CD1c-positive myeloid dendritic cell (primary cell): ENCODE results near the gene POU3F2.

Experiments
- DNase-seq: peaks from one replicate; pipeline ENCODE4 v3.0.0-alpha.2; 2016; ENCODE audit errors: extremely low spot score

Gene POU3F2

GRCh38 chr6:98844244-98845210, 10.2 kb downstream of the POU3F2 start:
- no peak for DNase-seq

- peak; percentile 73 for DNase-seq
Measured at GRCh38 chr6:98845211-98846020, 11.0 kb downstream of the POU3F2 start.

- no peak for DNase-seq
Measured at GRCh38 chr6:98846021-98846380, 11.6 kb downstream of the POU3F2 start.

- DNase-seq, result no peak
Measured at GRCh38 chr6:98847416-98847778, 13.0 kb downstream of the POU3F2 start.

DNA sequence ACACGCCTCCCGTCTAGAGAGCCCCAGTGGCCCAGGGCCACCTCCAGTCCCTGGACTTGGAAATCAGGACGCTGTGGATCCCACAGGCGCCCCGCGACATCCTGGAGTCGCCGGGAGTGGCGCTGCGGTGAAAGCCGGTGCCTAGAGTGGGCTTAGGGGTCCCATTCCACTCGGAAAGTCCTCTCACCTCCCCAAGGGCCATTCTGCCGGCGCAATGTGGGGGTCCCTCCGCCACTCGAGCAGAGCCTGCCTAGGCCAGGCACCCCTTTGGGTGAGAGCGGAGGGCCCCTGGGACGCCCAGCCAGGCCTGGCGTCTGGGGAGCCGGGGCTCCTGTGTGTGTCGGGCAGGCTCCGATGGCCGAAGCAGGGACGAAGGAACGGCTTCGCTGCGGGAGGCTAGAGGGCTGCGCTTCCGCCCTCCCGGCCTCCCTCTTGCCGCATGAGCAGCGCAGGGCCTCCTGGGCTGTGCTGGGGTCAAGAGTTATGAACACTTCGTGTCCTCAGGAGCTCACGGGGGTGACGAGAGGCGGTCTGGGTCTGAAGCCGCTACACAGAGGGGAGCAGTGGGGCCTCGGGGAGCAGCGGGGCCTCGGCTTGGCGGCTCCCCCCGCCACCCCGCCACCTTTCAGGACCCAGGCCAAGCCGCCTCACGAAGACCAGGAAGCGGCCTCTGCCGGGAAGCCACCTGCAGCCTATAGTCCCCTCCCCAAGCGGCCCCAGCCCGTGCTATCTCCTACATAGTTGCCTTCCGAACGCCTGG, 13.6 kb downstream of the POU3F2 start:
- no peak for DNase-seq

DNA sequence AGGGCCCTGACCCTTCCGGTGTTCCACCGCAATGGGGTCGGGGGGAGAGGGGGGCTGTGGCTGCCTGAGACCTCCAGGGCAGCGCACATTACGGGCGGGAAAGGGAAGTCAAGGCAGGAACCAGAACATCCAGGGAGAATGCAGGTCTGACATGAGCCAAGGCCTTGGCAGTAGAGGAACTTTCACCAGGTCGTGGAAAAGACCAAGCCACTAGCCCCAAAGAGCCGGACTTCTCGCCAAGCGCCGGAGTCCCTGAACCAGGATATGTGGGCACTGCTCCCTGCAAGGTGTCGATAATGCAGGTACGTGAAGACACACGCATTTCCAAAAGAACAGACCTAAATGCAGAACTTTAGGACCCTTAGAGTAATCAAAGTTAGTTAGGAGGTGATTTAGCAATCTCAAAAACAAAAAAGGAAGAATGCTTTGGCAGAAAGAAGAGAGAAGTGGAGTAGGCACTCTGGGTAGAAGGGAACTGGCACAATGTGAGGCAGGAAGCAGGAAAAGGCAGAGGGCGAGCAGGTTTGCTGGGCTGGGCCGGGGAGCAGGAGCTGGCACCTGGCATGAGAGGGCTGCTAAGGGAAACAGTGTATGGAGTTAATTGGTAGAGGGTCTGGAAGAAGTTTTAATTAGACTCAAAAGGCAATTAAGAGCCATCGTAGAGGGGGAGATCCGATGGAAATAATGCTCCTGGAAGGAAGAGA, 14.3 kb downstream of the POU3F2 start:
- DNase-seq, result no peak

- no peak for DNase-seq
Measured at GRCh38 chr6:98864497-98864896, 30.1 kb downstream of the POU3F2 start.

GRCh38 chr6:98871057-98871456, 36.7 kb downstream of the POU3F2 start:
- no peak for DNase-seq

DNA sequence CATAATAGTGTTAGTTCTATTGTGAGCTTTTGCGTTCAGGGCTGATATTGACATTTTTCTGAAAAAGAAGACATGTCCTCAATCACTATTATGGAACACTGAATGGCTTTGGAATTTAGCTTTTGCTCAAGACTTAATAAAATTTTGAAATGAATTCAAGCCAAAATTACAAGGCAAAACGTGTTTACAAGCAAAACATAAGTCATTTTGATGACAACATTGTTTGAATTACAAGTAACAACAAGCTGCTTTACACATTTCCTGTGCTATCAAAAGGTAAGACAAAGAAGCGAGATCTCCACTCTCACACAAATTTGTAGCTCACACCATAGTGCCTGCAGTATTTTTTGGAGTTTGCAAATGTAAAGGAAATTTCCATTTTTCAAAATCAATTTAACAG, 37.4 kb downstream of the POU3F2 start:
- no peak for DNase-seq

DNA sequence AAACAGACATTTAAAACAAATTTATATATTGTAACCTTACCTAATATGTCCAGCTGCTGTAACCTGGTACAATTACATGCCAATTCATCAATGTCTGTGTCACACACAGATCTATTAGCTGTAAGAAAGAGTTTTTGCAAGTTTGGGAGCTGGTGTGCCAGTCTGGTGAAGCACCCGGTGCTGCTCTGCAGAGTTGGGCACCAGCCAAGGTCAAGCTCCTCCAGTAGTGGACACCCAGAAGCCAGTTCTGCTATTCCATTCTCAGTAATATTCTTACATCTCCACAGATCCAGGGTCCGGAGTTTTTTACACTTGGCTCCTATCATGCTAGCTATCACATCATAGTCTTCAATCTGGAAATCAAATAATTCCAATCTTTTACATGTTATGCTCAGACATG, 41.0 kb downstream of the POU3F2 start:
- no peak for DNase-seq

DNA sequence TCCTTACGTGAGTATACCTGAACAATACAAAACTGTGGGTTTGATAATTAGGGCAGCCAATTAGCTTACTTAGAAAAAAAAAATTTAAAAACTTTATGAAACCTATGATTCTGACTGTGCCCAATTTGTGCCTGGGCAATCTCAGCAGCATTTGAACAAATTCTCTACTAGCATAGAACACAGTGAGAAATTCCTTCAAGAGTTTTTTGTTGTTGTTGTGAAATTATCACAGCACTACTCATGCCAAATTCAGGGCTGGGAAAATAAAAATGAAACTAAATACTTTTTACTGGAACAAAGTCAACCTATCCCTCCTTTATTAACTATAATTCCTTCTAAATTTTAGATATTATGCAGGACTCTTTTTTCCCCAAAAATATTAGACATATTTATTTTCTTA, 42.9 kb downstream of the POU3F2 start:
- DNase-seq, result no peak

GRCh38 chr6:98880486-98880885, 46.1 kb downstream of the POU3F2 start:
- no peak for DNase-seq

- DNase-seq, result no peak
Measured at GRCh38 chr6:98885330-98885729, 51.0 kb downstream of the POU3F2 start.

- no peak for DNase-seq
Measured at GRCh38 chr6:98887650-98888049, 53.3 kb downstream of the POU3F2 start.
